Measurements from ENCODE around the gene RASSF4. TPM values are rescaled to one million over a fixed set of nuclear protein-coding genes. Genes with fewer than 3 reads are reported as not detected.
A peak's percentile ranks its signal among the peaks of the same experiment; 100 is the strongest.

Gene RASSF4
- polyA plus RNA-seq, 1 donor (not counting 4 experiments of a cell fraction or from before 2014, with no cell fraction given) = 0.20 TPM

DNA sequence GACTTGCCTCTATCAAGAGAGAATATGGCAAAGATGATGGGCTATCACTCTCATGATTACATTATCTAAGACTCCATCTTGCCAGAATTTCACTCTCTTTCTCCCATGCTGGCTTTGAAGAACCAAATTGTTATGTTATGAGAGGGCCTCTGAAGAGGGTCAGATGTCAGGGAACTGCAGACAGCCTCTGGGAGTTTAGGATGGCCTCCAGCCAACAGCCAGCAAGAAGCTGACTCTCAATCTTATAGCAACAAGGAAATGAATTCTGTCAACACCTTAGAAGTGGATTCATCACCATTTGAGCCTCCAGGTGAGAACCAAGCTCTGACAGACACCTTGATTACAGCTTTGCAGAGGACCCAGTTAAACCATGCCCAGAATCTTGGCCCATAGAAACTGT, 74.7 kb downstream of the RASSF4 start:
- Histone ChIP-seq H3K4me2 (ENCODE audit: control insufficient read depth, extremely low read depth, insufficient read depth, low read depth, low read length) (no peak overlapping the region), H3K27me3 (ENCODE audit: control insufficient read depth, extremely low read depth, insufficient read depth, low read length) (no peaks in the 10 kb centered on the region), H3K36me3 (ENCODE audit: control insufficient read depth in 2 of 2, extremely low read depth in 1 of 2, insufficient read depth in 2 of 2, low read length in 2 of 2) (no peaks in the 10 kb centered on the region), H3K79me2 (ENCODE audit: control insufficient read depth, insufficient read depth, low read length) (no peaks in the 10 kb centered on the region), H3K9me3 (ENCODE audit: control insufficient read depth, low read depth, low read length) (no peaks in the 10 kb centered on the region), H4K20me1 (ENCODE audit: control insufficient read depth, extremely low read depth, insufficient read depth, low read length) (no peaks in the 10 kb centered on the region), H3K4me3 (ENCODE audit: control insufficient read depth in 2 of 3, extremely low read depth in 1 of 3, insufficient read depth in 2 of 3, low read depth in 1 of 3, low read length in 3 of 3) (no peak overlapping the region), H3K27ac (ENCODE audit: control insufficient read depth, insufficient read depth, low read length) (no peak overlapping the region), H3K4me1 (ENCODE audit: control insufficient read depth, extremely low read depth, insufficient read depth, low read length) (no peaks in the 10 kb centered on the region), H3K9me1 (ENCODE audit: control insufficient read depth, extremely low read depth, insufficient read depth, low read length) (no peaks in the 10 kb centered on the region), H2AFZ (ENCODE audit: control insufficient read depth, low read length) (no peak overlapping the region), H3K9ac (ENCODE audit: control insufficient read depth, extremely low read depth, insufficient read depth, low read length) (no peak overlapping the region)
- dilution Hi-C loops (cut with MboI; ENCODE audit: extremely low pct_ligation_motif_present, low sequenced_read_pairs) = no loop called here
- no peak for DNase-seq (ENCODE audit: low read depth, low spot score)
- peak; percentile 5 for FAIRE-seq
- TF ChIP-seq, protein P1, sequence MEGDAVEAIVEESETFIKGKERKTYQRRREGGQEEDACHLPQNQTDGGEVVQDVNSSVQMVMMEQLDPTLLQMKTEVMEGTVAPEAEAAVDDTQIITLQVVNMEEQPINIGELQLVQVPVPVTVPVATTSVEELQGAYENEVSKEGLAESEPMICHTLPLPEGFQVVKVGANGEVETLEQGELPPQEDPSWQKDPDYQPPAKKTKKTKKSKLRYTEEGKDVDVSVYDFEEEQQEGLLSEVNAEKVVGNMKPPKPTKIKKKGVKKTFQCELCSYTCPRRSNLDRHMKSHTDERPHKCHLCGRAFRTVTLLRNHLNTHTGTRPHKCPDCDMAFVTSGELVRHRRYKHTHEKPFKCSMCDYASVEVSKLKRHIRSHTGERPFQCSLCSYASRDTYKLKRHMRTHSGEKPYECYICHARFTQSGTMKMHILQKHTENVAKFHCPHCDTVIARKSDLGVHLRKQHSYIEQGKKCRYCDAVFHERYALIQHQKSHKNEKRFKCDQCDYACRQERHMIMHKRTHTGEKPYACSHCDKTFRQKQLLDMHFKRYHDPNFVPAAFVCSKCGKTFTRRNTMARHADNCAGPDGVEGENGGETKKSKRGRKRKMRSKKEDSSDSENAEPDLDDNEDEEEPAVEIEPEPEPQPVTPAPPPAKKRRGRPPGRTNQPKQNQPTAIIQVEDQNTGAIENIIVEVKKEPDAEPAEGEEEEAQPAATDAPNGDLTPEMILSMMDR (optimal IDR thresholded peaks at IDR 0.05 in 1 of 3, IDR thresholded peaks at IDR 0.05 in 1 of 3, conservative IDR thresholded peaks at IDR 0.05 in 1 of 3; ENCODE audit: extremely low read depth in 1 of 3, insufficient read depth in 2 of 3, low read length in 3 of 3) = no peak
- TF ChIP-seq EZH2 (IDR thresholded peaks at IDR 0.05; ENCODE audit: low read length) = no peak

DNA sequence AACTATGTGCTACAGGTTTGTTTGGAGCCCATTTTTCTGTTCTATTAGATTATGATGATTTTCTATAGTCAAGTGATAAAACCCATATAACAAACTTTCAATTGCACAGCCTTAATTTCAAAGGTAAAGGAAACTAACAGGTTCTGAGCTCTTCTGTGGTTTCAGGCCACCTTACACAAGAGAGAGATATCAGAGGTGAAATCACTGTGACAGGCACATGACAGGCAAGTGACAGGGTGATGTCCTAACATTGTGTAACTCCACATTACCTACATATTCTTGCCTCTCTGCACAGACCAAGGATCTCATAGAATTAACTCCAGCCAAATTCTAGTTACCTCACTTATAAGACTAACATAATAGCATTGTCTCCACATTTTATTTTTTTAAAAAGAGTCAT, 76.1 kb downstream of the RASSF4 start:
- Histone ChIP-seq H3K9me3 (ENCODE audit: control insufficient read depth, low read depth, low read length) (no peaks in the 10 kb centered on the region), H3K79me2 (ENCODE audit: control insufficient read depth, insufficient read depth, low read length) (no peaks in the 10 kb centered on the region), H3K27ac (ENCODE audit: control insufficient read depth, insufficient read depth, low read length) (no peak overlapping the region), H3K9ac (ENCODE audit: control insufficient read depth, extremely low read depth, insufficient read depth, low read length) (no peak overlapping the region), H3K4me1 (ENCODE audit: control insufficient read depth, extremely low read depth, insufficient read depth, low read length) (no peaks in the 10 kb centered on the region), H3K27me3 (ENCODE audit: control insufficient read depth, extremely low read depth, insufficient read depth, low read length) (no peaks in the 10 kb centered on the region), H3K36me3 (ENCODE audit: control insufficient read depth in 2 of 2, extremely low read depth in 1 of 2, insufficient read depth in 2 of 2, low read length in 2 of 2) (no peaks in the 10 kb centered on the region), H3K4me3 (ENCODE audit: control insufficient read depth in 2 of 3, extremely low read depth in 1 of 3, insufficient read depth in 2 of 3, low read depth in 1 of 3, low read length in 3 of 3) (no peak overlapping the region), H4K20me1 (ENCODE audit: control insufficient read depth, extremely low read depth, insufficient read depth, low read length) (no peaks in the 10 kb centered on the region), H2AFZ (ENCODE audit: control insufficient read depth, low read length) (no peak overlapping the region), H3K9me1 (ENCODE audit: control insufficient read depth, extremely low read depth, insufficient read depth, low read length) (no peaks in the 10 kb centered on the region), H3K4me2 (ENCODE audit: control insufficient read depth, extremely low read depth, insufficient read depth, low read depth, low read length) (no peak overlapping the region)
- FAIRE-seq (no peak), DNase-seq (ENCODE audit: low read depth, low spot score) (no peak)
- dilution Hi-C loops (cut with MboI; ENCODE audit: extremely low pct_ligation_motif_present, low sequenced_read_pairs) = no loop called here
- TF ChIP-seq, protein P1 (optimal IDR thresholded peaks at IDR 0.05 in 1 of 3, IDR thresholded peaks at IDR 0.05 in 1 of 3, conservative IDR thresholded peaks at IDR 0.05 in 1 of 3; ENCODE audit: extremely low read depth in 1 of 3, insufficient read depth in 2 of 3, low read length in 3 of 3) = no peak
- TF ChIP-seq EZH2 (IDR thresholded peaks at IDR 0.05; ENCODE audit: low read length) = no peak
